Stimulated activated CD8-positive, alpha-beta memory T cell treated with anti-CD3 and anti-CD28 coated beads, Interleukin-2, amount 100 ng/mL, for 1 hour (primary cell): Measurements from ENCODE around the gene CRYBG3.

Source experiments
- DNase-seq, 2 donors: peaks; one replicate each; pipeline ENCODE4 v3.0.0-alpha.2; 2020; ENCODE audit warnings: low read depth in 2 of 2

Gene CRYBG3

DNA sequence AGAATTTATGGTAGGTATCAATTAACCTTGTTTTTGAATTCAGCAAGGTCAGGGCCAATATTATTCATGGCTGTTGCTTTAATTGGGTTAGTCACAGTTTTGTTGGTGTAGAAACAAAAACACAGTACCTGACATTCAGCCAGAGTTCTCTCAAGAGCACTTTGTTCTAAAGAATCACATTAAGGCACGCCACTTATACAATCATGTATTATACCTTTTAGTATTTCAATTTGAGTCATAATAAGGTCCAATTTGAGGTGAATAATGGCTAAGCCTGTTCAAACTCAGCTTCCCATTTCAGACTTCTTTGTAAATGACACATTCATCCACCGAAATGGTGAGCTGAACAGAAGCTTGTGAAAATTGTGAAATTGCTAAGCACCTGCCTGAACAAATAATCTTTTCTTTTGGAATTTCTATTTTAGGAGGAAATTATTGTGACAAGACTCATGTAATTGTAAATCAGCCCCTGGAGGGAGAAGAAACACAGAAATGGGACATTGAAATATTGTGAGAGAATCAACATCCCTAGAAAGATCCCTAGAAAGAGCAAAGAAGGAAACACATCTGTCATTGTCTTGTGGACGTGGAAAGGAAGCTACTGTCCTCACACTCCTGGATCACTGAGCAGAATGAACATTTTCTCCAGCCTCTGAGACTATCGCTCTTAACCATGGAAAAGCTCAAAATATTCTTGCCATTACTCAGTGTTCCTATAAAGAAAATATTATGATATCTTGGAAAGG, 121.2 kb downstream of the CRYBG3 start:
- no peak for DNase-seq

DNA sequence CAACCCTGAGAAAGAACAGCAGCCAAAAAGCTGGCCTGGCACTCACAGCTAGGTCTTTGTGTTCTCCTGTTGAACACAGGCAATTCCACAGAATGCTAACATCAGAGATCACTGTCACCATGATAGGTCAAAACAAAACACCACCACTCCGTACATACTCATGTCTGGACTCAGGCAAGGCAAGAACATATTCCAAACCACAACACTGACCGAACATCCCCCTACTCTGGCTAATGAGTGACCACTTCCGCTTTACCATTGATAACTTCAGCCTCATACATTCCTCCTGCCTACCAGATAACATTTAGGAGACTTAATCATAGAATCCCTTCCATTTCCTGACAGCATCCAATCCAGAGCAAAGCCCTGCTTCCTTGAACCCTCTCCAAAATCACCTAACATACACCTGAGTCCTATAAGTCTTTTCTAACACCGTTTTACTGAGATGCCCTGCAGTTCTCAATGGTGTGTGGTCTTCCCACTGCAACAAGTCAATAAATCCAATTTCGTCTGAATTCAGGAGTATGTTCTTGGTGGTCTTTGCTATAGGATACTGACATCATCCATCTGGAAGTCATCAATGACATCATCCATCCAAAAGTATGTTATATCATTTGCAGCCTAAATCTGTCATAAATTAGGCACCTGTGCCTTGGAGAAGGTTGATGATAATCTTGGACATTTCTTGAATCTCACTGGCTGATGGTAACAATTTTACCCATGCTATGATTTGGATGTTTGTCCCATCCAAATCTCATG, 126.7 kb downstream of the CRYBG3 start:
- no peak for DNase-seq

DNA sequence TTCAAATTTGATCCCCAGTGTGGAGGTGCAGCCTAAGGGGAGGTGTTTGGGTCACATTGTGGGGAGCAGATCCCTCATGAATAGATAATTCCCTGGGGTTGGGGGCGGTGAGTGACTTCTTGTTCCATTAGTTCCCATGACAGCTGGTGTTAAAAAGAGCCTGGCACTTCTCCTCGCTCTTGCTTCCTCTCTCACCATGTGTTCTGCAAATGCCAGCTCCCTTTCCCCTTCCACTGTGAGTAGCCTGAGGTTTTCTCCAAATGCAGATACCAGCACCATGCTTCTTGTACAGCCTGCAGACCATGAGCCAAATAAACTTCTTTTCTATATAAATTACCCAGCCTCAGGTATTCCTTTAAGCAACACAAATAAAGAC, 127.3 kb downstream of the CRYBG3 start:
- no peak for DNase-seq

DNA sequence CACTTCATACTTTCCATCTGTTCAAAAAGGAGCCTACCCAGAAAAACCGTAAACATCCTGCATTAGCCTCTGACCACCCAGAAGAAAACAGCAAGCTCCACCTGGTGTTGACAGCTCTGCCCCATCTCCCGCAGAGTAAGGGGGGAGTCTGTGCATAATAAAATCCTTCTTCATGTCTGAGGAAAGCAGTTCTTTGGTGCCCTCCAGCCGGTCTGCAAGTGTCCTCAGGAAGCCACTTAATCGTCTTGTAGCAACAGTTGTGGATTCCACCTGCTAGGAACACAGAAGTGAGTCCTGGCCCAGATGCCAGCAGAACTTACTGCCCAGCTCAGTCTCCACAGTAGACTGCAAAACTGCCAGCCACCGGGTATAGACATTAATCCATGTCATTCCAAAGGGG, 127.9 kb downstream of the CRYBG3 start:
- no peak for DNase-seq

DNA sequence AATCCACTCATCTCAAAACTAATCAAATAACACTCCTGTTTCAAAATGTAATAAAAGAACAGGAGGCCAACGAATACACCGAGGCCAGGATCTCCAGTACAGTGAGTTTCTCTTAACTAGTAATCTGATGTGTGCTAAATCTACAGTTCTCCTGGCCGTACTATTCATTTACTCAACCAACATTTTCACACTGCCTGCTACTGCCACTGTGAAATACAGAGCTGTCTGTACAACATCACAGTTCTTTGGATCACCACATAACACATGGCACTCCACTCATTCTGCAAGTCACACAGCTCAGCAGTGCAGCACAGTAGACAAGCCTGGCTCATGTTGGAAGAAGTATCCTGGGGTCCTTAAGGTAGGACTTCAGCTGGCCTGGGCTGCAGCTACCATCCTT, 128.5 kb downstream of the CRYBG3 start:
- no peak for DNase-seq

DNA sequence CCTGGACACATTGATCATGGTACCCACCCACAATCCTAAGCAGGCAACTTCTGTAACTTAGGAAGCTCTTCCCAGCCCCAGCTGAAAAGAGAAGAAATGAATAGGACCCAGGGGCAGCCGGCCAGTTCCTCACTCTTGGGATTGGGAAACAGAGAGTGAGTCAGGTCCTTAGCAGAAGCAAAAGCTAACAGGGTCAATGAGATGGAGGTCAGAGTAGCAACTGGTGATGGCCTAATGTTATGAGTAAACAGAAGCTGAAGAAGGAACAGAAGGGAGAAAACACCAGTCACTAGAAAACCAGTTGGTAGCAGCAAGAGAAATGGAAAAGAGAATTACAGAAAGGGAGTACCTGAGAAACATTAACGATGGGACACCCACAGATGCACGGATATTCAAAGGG, 130.5 kb downstream of the CRYBG3 start:
- no peak for DNase-seq

DNA sequence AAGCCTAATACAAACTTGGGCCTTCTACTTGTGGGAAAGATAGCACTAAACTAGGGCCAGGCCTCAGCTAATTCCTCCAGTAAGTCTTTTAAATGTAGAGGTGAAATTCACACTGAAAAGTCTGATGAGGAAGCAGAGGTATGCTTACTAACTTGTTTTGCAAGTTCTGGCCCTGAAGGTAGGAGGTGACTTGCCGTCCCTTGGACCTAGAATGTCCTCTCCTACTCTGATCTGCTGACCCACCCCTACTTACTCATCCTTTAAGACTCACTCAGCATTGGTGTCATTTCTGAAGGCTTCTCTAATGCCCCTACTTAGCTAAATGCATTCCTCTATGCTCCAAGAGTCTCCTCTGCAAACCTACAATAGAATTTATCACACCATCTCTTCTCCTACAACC, 131.1 kb downstream of the CRYBG3 start:
- DNase-seq = no peak

DNA sequence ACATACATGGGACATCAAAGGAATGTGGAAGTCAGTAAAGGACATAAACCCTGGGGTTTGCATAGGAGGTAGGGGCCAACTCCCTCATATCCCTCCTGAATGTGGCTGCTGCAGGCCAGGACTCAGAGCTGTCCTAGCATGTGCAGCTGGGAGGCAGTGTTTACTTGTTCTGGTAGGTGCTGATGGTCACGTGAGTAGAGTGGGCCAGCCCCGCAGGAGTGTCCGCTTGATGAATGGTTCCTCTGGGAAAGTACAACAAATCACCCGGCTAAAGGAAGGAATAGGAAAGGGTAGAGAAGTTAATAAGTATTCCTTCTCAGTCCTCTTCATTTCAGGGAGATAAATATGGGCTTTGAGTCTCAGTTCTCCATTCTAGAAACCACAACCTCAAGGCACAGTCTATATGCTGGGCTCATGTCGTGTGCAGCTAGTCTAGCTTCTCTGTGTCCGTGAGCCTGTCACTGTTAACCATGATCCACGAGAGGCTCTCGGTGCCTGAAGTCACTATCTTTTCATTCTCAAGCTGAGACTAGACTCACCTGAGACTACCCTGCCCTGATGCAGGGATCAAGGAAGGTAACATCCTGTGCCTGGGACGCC, 132.5 kb downstream of the CRYBG3 start:
- no peak for DNase-seq

DNA sequence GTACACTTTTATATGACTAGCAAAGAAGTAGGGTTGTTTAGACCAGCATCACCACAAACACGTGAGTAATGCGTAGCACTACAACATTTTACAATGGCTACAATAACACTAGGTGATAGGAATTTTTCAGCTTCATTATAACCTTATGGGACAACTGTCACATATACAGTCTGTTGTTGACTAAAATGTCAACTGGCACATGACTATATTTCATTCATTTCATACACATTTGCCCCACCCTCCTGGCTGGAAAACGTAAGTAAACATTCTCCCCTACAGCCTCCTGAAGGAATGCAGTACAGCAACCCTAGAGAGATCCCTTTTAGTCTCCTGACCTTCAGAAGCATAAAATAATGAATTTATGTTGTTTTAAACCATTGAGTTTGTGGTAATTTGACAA, 134.2 kb downstream of the CRYBG3 start:
- DNase-seq = no peak

DNA sequence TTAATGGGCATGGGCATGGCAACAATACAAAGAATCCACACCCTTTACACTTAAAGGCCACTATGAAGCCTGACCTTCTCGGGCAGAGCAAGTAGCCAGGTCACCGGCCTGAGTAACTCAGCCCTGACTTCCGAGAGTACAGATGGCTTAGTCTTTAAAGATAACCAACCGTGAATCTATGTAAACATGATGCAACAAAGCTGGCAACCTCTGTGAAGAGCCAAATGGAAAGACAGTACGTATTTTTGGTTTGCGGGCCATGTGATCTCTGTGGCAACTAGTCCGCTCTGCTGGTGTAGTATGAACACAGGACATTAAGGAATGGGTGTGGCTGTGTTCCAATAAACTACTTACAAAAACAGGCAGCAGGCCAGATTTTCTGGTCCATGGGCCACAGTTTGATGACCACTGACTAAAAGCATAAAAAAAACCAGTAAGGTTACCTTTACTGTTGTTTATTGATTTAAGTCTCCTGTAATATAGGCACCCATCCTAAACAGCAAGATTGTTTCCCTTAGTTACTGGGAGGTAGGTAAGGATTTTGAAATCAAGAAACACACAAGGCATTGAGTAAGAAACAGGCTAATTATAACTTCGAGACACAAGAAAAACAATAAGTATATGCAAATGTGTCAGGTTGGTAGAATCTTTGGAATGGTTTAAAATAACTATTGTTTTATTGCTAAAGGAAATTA, 136.0 kb downstream of the CRYBG3 start:
- no peak for DNase-seq

DNA sequence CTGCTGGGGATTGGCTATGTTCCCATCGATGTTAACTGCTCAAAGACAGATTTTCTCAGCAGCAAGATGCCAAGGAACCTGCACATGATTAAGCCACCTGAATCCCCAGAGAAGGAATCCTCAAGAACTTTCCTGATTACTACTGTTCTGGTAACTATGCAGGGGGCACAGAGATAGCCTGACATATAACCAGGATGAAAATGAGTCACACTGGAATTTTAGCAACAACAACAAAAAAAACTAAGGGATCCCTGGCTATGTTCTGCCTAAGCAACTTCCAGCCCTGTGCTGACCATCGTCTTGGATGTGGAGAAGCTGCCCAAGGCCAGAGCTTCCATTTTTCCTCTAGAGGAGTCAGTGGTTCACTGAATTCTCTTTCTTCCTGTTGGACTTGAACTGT, 136.6 kb downstream of the CRYBG3 start:
- DNase-seq = no peak

DNA sequence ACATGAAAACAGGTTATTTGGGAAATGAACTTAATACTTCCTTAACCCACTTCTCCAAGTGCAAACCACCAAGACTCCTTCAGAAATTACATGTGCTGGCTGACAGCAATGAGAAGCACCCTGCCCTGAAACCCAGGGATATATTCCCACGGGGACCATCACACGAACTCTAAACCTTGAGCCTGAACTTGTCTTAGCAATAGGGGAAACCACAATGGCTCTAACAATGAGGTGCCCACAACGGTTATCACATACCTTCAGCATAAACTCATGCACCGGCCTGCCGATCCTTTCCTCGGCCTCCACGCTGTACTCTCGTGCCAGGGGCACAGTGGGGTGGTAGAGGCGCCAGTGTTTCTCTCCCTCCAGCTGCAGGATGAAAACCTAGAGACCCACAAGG, 137.0 kb downstream of the CRYBG3 start:
- no peak for DNase-seq

DNA sequence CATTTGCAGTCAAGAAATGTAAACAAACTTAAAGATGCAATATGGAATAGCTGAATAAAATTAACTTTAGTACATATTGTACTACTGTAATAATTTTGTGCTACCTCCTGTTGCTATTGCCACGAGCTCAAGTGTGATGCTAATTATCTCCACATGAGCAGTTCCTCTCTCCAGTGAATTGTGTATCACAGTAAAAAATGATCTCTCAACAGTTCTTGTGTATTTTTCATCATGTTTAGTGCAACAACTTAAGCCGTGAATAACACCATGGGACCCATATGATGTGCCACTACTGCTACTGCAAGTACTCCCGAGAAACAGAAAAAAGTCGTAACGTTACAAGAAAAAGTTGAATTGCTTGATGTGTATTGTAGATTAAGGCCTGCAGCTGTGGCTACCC, 138.1 kb downstream of the CRYBG3 start:
- no peak for DNase-seq

DNA sequence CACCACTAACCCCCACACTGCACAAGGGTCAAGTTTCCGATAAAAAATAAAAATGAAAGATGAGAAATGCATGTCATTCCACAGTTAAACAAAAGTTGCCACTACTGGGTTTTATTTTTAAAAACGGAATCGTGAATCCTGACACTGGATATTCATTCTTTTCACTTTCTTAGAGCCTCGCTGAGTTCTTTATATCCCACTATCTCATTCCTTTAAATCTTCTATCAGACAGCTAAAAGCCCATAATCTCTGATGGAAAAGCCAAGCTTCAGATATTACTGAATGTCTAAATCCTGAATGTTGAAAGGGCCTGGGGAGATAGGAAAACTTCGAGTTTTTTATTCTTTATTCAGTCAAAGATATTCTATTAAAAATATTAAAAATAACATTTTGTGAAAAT, 138.7 kb downstream of the CRYBG3 start:
- no peak for DNase-seq

DNA sequence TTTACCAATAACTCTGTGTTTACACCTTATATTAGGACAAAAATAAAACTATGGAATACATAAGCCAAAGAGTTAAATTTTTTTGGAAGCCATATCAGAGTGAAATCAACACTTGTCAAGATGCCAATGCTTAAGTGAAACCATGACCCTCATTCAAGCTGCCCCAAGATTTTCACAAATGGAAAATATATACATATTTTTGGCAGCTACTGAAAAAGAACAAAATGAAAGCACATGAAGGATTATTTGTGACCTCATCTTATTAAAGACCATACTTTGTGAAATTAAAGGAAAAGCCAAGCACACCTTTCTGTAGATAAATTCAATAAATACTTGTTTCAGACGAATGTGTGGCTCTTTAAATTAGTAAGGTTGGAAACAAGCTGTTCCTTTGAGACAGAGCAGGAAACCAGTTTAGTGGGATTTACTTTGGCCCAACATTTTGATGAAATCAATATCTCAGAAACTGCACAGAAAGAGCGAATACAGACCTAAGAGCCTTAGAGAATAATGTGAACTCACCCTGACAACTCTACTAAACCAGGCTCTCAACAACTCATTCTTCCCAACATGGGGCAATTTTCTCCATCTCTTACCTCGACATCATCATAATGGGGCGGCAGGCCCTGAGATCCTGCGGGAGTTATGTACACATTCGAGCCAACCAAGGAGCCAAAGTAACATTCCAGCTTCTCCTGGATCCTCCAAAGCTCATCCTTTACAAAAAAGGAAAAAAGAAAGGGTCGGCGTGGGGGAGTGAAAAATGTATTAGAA, 139.4 kb downstream of the CRYBG3 start:
- no peak for DNase-seq

DNA sequence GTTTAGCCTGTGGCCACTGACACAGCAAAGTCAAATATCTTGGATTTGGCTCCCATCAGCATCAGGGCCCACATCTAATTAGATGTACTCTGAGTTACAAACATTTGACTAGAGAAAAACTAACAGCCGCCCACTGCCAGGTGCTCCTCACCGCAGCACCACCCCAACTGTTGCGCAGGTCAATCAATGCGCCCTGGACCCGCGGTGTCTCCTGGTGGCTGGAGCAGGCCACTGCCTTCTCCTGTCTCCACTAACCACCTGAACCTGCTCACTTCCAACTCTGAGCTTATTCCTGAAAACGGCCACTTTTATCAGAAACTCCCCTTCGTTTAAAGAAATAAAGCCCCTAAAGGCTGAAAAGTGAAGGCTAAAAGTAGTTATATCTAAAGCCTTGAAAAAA, 146.2 kb downstream of the CRYBG3 start:
- DNase-seq = no peak

DNA sequence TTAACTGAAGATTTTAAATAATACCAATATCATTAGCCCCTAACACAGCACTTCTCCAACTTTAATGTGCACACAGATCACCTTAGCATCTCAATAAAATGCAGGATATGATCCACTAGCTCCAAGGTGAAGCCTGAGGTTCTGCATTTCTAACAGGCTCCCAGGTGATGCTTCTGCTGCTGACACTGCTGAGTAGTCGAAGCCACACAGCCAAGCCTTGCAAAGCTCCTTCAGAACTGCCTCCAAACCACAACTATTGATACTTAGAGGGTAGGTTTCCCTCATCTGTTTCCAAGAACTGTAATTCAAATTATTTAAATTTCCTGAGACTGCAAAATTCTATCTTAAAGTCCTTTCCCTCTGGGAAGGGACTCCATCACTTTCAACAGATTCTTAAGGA, 146.6 kb downstream of the CRYBG3 start:
- DNase-seq = no peak

DNA sequence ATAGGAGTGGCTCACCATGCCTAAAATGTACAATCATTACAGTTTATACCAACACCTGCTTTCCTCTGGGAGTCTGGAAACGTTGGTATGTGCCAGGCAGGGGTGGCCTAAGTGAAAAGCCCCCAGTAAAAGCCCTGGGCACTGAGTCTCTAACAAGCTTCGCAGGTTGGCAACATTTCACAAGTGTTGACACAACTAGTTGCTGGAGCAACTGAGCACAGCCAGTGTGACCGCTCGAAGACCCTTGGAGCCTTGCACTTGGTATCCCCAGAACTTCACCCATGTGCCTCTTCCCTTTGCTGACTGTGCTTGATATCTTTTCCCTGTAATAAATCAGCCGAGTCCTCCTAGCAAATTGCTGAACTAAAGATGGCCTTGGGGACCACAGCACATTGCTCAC, 147.7 kb downstream of the CRYBG3 start:
- no peak for DNase-seq

DNA sequence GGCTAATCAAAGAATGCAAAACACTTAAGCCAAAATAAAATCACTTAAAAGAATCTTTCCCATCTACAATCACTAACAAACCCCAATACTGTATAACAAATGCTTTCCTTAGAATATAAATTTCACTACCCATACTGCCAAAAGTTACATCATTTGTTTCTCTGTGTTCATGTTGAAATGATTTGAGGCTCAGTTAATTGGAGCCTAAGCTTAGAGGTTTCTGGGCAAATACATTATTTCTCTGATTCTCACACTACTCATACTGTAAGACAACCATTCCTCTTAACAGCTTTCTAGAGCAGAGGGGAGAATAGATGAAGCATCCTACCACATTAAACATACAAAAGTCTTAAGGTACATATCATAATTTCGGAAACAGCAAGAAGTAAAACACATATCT, 148.3 kb downstream of the CRYBG3 start:
- DNase-seq = no peak

DNA sequence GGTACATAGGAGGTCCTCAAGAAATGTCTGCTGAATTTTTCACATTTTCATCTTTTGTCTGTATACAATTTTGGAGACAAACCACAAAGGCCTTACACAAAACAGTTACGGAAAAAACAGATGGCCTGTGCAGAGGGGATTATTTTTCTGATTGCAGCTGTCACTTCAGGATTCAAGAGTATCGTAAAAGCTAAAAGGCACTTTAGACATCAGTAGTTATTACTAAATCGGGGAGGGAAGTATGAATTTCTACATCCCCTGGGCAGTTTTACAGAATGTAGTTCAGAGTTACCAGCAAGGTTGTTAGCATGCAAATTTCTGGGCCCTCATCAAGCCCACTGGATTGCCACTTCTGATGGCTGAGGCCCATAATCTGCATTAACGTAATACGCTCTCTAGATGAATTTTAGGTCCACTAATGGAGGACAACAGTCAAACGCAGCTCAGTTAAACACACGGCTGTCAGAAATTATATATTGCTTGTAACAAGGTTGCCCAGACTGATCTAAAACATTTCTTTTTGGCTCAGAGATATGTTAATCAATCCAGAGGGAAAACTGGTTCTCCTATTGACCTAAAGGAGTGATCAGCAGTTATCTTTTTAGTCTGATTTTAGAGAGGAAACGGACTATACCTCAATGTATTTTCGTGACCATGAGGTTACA, 149.3 kb downstream of the CRYBG3 start:
- DNase-seq = no peak
